HG03025 (cell line): ENCODE results near the gene HTT-AS.

Source experiments
- ATAC-seq: cut with Tn5 transposase; IDR thresholded peaks from one replicate; pipeline ENCODE4 v1.9.1; 2021; ENCODE audit warnings: mild to moderate bottlenecking, moderate library complexity; ENCODE audit not compliant: unreplicated experiment, low FRiP score

HTT-AS gene

DNA sequence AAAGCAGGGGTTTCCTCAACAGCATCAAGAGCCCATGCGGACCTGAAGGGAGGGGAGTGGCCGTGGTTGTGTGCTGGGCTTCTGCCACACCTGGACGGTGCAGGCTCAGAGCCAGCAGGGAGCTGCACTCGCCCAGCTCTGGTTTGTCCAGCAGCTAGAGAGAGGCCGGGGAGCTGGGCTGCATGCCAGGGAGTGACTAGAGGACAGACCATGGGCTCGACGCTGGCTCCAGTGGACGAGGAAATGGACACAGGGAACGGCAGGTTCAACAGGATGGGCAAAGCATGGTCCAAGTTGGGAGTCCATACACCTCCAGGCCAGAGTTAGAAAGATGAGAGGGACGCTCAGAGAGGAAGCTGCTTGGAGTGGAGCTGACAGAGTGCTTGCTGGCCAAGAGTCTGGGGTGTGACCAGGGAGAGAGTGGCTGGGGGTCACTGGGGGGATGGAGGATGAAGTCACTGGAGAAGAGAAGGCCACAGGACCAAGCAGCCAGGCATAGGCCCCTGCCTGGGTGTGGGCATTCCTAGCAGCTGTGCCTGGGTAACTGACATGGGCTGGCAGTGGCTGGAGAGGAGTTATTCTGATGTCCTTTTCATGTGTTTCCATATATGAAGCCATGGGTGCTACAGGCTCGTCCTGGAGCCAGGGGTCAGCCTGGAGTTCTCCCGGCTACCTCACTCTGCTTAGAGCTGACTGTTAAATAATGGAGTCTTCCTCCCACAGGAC is 42.8 kb downstream of the HTT-AS start:
- ATAC-seq = no peak

DNA sequence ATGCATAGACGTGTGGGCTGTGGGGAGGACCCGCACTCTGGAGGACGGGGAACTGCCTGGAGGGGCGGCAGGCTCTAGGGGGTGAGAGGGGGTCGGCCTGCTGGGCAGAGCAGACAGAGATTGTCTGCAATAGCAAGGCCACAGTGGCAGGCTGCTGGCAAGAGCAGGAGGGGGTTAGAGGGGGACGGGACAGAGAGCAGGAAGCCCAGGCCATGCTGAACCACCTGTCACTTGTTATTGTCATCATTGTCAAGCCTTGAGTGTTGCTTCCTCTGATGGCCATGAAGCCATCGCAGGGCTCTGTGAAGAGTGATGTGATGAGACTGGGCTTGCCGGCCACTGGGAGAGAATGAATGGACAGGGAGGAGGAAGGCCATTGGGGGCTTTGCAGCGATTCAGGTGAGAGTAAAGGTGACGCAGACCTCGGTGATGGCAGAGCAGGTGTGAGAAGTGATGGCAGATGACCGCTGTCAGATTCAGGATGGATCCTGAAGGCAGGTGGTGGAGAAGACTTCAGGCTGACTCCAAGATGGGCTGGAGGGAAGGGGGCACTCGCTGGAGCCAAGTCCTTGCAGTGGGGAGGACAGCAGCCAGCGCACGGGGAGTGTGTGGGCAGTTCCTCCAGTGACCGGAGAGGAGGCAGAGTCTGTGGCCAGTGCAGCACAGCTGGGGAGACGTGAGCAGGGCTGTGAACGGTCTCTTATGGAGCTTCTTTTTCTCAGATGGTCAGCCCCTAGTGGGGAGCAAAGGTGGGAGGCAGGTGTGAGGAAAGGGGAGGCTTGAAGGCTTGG is 43.6 kb downstream of the HTT-AS start:
- no peak for ATAC-seq

DNA sequence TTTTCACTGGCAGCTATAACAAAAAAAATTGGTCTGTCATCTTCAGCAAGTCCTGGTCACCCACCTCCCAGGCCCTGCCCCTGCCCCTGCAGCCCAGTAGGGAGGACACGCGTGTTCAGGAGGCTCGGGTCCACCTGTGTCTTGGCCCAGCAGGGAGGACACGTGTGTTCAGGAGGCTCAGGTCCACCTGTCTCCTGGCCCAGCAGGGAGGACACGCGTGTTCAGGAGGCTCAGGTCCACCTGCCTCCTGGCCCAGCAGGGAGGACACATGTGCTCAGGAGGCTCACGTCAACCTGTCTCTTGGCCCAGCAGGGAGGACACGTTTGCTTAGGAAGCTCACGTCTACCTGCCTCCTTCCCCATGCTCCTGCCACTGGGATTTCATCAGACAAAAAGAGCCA is 44.9 kb downstream of the HTT-AS start:
- no peak for ATAC-seq

GRCh38 chr4:3026540-3026939 is 47.8 kb downstream of the HTT-AS start:
- ATAC-seq = no peak

GRCh38 chr4:3025881-3026280 is 48.5 kb downstream of the HTT-AS start:
- no peak for ATAC-seq

GRCh38 chr4:3022651-3023050 is 51.7 kb downstream of the HTT-AS start:
- ATAC-seq = no peak

DNA sequence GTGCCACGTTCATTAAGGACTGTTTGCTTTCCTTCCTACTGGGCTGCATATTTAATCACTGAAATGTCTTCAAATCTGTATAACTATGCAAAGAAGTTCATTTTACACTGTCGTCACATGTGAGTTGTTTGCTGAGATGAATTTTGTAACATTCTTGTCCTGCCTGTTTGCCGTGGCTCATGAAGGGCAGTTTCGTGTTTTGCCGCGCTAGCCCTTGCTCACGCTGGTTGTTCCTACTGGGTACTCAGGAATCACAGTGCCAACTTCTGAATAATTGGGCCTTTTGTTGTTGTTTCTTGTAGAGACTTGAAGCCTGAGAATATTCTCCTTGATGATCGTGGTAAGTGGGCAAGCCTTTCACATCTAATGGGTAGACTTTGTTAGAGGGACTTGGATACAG is 52.2 kb downstream of the HTT-AS start:
- no peak for ATAC-seq

DNA sequence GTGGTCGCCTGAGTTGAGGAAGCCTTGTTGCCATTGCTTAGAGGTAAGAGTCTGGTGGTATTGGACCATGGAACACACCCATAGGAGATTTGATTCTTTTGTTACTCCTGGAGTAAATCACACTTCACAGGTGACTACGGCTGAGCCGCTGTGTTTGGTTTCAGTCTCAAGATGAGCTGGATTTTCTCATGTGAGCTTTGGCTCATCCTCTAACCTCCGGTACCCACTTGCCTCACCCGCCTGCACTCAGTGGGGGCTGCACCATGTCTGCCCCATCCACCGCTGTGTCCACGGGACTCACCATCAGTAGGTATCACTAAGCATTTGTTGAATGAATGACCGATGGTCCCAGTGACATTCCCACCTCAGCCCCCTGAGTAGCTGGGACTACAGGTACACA is 52.7 kb downstream of the HTT-AS start:
- ATAC-seq = no peak

- ATAC-seq = no peak
These were observed 53.2 kb downstream of the HTT-AS start for GRCh38 chr4:3021127-3021526.

DNA sequence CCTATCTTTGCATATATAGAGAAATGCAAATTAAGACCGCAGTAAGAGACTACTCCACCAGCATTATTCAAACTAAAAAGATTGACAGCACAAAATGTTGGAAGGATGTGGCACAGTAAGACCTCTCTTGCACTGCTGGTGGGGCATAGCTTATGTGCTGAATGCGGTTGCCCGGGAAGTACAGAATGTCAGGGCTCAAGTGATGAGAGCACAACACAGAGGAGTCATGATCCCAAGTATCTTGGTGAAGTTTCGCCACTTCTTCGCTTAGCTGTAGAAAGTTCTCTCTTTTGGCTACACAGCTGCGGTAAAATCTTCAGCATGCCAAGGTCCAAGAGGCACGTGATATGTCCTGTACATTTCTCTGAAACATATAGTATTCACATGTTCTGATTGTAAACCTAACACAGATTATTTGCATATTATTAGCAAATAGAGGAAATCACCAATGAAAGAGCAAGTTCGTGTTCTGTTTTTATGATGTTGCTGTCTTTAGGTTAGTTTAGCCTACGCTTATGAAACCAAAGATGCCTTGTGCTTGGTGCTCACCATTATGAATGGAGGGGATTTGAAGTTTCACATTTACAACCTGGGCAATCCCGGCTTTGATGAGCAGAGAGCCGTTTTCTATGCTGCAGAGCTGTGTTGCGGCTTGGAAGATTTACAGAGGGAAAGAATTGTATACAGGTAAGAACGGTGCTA is 55.0 kb downstream of the HTT-AS start:
- ATAC-seq = no peak

DNA sequence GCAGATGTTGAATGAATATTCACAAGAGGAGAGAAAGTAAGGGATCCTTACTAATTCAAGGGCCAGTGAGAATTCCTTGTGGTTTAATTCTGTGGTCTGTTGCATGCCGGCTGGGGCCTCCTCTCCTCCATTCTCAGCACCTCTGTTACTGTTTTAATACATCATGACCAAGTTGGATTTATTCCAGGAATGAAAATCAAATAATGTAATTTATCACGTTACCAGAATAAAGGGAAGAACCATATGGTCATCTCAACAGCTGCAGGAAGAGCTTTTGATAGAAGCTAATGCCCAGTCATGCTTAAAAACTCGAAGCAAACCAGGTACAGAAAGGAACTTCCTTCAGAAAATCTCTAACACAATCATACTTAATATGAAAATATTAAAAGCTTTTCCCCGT is 56.8 kb downstream of the HTT-AS start:
- no peak for ATAC-seq

DNA sequence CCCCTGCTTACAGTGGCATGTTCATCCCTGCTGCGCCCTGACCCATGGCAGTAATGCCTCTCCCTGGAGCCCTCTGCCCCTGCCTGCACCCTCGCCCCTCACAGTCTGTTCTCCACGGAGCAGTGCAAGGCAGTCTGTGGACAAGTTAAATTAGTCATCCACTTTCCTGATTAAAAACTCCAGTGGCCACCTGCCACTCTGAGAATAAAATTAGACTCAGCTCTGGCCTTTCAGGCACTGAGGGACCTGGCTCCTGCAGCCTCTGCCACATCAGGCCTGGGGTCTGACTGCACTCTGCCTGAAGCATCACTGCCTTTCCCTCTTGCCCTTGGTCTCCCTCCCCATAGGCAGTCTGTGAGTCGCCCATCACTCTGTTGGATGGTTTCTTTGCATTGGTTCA is 57.4 kb downstream of the HTT-AS start:
- ATAC-seq = no peak

DNA sequence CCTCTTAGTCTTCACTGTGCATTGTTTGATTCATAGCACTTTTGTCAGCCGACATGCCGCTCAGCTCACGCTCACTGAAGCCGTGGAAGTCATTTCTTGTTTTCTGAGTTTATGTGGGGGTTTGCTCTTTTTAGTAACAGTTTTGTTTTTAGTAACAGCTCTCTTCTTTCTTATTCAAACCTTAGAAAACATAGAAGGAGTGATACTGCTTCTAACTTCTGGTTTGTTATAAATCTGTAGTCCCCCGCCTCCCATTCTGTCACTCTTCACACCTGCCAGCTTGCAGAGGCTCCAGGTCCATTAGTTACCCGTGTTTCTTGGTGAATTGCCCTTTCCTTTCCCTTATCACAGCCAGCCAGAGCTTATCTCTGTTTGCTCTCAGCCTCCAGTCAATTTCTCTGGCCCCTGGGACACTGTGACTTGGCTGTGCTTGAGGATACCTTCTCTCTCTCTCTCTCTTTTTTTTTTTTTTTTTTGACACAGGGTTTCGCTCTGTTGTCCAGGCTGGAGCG is 60.4 kb downstream of the HTT-AS start:
- ATAC-seq = no peak
